Stimulated activated CD4-positive, alpha-beta T cell treated with anti-CD3 and anti-CD28 coated beads, Interleukin-4, amount 100 ng/mL, for 4 hours (primary cell): Measurements from ENCODE around the gene ADGRG3.
"Not testable (repeated sequence)": the region's sequence is repeated elsewhere in the genome, so short reads cannot be mapped to it uniquely, and the experiment has no call there.

Source experiments
- DNase-seq, 2 experiments: peaks; one replicate each; pipeline ENCODE4 v3.0.0-alpha.2; 2020

ADGRG3 gene

DNA sequence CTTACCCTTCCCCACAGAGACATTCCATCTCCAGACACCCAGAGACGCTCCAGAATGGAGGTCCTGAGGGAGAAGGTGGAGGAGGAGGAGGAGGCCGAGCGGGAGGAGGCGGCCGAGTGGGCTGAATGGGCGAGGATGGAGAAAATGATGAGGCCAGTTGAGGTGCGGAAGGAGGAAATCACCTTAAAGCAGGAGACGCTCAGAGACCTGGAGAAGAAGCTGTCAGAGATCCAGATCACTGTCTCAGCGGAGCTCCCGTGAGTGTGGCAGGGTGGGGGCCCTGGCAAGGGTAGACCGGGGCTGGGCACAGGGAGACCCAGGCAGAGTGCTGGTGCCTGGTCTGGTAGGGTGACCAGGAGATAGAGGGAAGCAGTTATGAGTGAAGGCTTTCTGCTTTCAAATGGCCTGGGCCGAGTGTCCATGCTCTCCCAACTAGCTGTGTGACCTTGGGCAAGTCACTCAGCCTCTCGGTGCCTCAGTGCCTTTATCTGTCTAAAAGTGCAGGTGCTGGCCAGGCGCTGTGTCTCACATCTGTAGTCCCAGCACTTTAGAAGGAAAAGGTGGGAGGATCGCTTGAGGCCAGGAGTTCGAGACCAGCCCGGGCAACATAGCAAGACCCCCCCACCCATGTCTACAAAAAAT lies 29.9 kb downstream of the ADGRG3 start:
- DNase-seq, result no peak

DNA sequence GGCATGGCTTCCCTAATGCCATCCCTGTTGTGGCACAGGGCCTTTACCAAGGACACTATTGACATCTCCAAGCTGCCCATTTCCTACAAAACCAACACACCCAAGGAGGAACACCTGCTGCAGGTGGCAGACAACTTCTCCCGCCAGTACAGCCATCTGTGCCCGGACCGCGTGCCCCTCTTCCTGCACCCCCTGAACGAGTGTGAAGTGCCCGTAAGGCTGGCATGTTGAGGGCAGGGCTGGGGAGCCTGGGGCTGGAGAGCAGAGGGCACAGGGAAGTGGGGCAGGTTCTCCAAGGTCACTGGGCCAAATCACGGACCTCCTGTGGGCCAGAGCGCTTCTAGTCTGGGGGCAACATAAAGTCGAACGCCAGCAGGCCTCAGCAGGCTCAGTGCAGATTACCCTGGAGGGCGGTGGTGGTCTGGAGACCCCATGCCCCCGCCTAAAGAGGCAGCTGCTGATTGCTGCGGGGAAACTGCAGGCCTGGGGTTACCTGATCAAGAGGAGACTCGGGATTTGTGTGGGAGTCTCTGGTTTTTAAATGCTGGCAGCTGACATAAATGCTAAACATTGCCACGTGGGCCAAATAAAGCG lies 30.8 kb downstream of the ADGRG3 start:
- no peak for DNase-seq

DNA sequence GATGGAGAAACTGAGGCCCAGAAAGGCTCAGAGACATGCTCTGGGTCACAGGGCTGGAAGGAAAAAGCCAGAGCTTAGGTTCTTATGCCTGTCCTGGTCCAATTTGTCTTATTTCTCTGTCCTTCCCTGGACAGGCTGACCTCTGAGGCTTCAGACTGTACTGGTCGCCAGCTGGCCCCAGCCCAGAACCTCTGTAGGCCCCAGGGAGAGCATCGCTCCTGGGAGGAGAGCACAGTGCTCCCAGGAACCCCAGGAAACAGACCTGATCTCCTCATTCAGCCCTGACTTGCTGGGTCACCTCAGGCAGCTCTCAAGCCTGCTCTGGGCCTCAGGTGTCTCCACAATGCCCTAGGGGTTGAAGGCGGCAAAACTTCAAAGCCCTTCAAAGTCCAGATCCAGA lies 31.4 kb downstream of the ADGRG3 start:
- no peak for DNase-seq

- no peak for DNase-seq
These were observed 31.8 kb downstream of the ADGRG3 start for GRCh38 chr16:57699899-57700298.

GRCh38 chr16:57700781-57701551 lies 32.9 kb downstream of the ADGRG3 start:
- no peak for DNase-seq

DNA sequence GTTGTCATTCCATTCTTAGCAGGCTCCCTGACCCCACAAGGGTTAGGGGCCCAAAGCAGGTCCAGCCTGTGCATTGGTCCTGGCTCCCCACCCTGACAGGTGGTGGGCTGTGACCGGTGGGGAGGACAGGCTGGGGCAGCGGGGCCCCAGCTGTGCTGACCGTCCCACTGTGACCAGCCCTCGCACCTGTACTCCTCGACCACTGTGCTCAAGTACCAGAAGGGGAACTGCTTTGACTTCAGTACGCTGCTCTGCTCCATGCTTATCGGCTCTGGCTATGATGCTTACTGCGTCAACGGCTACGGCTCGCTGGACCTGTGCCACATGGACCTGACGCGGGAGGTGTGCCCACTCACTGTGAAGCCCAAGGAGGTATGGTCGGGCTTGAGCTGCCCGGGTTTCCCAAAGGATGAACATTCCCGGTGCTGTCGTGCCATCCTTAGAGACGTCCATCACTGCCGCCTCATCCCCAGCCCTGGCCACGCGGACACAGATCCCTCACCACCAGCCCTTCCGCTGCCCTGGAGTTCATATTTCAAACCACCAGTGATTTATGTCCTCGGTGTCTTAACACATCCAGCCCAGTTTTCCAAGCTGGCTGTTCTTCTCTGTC lies 33.8 kb downstream of the ADGRG3 start:
- DNase-seq, result no peak

DNA sequence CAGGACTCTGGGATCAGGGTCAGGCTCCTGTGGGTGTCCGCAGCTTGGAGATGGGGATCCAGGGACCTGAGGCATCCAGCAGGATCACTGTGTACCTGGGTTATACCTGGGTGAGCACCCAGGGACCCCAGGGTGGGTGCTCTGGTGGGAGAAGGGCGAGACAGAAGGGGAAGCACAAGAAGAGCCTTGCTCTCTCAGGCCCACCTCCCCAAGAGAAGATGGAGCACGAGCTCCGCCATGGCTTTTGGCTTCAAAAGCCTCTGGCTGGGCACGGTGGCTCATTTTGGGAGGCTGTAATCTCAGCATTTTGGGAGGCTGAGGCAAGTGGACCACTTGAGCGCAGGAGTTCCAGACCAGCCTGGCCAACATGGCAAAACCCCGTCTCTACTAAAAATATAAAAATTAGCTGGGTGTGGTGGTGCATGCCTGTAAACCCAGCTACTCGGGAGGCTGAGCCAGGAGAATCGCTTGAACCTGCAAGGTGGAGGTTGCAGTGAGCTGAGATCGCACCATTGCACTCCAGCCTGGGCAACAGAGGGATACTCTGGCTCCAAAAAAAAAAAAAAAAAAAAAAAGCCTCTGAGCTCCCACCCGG lies 35.4 kb downstream of the ADGRG3 start:
- no peak for DNase-seq

- no peak for DNase-seq
These were observed 36.2 kb downstream of the ADGRG3 start for GRCh38 chr16:57704011-57704904.

- DNase-seq, result no peak
These were observed 37.1 kb downstream of the ADGRG3 start for GRCh38 chr16:57704905-57705852.

GRCh38 chr16:57706717-57707116 lies 38.6 kb downstream of the ADGRG3 start:
- no peak for DNase-seq

DNA sequence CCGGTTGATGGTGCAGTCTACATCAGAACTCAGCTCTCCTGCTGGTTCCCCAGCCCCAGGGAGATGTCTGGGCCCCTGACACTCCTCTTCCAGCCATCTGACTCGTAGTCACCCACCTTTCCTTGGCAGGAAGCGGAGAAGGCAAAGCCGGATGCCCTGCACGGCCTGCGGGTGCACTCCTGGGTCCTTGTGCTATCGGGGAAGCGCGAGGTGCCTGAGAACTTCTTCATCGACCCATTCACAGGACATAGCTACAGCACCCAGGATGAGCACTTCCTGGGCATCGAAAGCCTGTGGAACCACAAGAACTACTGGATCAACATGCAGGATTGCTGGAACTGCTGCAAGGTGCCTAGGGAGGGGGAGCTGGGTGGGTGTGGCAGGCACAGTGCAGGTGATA lies 39.2 kb downstream of the ADGRG3 start:
- DNase-seq, result no peak

- no peak for DNase-seq
These were observed 40.1 kb downstream of the ADGRG3 start for GRCh38 chr16:57708168-57708567.

DNA sequence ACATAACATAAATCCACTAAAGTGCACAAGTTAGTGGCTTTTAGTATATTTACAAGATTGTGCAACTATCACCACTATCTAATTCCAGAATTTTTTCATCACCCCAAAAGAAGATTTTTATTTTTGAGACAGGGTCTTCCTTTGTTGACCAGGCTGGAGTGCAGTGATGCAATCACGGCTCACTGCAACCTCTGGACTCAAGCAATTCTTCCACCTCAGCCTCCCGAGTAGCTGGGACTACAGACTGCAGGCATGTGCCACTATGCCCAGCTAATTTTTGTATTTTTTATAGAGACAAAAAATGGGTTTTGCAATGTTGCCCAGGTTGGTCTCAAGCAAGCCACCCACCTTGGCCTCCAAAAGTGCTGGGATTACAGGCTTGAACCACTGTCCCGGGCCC lies 41.6 kb downstream of the ADGRG3 start:
- no peak for DNase-seq

DNA sequence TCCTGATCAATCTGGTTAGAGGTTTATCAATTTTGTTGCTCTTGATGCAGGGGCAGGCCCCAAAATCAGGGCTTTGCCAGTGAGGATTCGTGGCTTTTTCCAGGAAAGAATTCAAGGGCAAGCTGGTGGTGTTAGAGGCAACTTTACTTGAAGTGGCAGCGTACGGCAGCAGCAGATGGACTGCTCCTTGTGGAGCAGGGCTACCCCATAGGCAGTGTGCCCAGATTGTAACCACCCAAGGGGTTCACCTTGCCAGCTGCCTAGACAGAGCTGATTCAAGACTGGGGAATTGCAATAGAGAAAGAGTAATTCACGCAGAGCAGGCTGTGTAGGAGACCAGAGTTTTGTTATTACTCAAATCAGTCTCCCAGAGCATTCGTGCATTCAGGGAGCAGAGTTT lies 43.2 kb downstream of the ADGRG3 start:
- no peak for DNase-seq

GRCh38 chr16:57711993-57712392 lies 43.9 kb downstream of the ADGRG3 start:
- DNase-seq, result no peak

- DNase-seq, result not testable (repeated sequence)
These were observed 44.5 kb downstream of the ADGRG3 start for GRCh38 chr16:57712569-57712968.

DNA sequence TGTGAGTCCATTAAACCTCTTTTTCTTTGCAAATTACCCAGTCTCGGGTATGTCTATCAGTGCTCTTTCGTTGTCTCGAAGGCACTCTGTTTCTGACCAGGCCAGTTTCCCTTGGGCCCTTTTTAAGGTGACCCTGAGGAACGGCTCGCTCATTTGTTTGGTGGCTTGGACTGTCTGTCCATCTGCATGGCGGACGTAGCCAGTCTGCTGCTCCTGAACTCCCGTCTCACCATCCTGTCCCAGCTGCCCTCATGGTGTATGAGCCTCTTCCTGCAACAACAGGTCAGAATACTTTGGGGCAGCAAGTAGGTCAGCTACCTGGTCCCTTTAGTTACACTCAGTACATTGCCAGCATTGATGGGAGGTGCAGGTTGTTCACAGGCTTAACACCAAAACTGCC lies 45.5 kb downstream of the ADGRG3 start:
- DNase-seq, result no peak

- no peak for DNase-seq
These were observed 45.9 kb downstream of the ADGRG3 start for GRCh38 chr16:57714047-57714446.

GRCh38 chr16:57720142-57720575 lies 52.1 kb downstream of the ADGRG3 start:
- DNase-seq, result peak; percentile 12 to 32

GRCh38 chr16:57721356-57722209 lies 53.5 kb downstream of the ADGRG3 start:
- DNase-seq, result no peak
